Erythroblast (primary cell): Measurements from ENCODE around the gene ZMYND8.

ENCODE experiments used
- GATA1 ChIP-seq: IDR thresholded peaks from 2 replicates; pipeline ENCODE4 v1.6.1; 2011; ENCODE audit warnings: low read depth, mild to moderate bottlenecking, control low read depth, low read length, moderate library complexity
- POLR2A ChIP-seq: IDR thresholded peaks from 2 replicates; pipeline ENCODE4 v1.6.1; 2011; ENCODE audit warnings: mild to moderate bottlenecking, low read length

DNA sequence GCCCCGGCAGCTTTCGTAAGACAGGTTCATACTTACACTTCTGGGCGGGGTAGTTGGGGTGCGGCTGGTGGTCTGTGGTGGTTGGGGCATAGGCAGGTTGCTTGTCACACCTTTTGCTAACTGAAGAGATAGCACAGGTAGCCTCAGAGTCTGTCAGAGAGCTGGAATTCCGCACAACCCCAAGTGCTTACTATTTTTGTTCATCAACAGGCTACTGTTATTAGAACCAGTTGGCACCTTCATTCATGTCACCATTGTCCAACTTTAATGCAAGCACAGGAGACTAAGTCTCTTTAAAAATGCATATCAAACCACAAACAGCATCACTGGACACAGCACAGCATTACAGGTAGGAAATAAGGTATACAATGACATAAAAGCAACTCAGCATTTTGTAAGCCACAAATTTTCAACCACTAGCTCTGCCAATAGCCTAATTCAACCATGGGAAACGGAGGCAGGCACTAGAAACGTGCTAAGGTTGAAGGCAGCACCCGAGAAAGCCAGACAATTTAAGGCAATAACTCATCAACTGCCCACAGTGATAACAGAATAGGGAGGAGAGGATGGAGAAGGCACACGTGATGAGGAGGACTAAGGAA is 143.8 kb downstream of the ZMYND8 start:
- TF ChIP-seq POLR2A (no peak), GATA1 (no peak)
